Caco-2 (cell line): ENCODE measurements around the gene WEE1. TPM values are rescaled to one million over a fixed set of nuclear protein-coding genes. Genes with fewer than 3 reads are reported as not detected.
A peak's percentile ranks its signal among the peaks of the same experiment; 100 is the strongest.

Experiments
- BruUV-seq: library from RNA; stranded (reverse); fragments of 400-500 nt; replicated peaks from 2 replicates; lab custom pipeline; 2021; lab: Mats Ljungman, UMichigan
- CTCF ChIA-PET: fragments of 300-600 bp; sonication (Branson Sonifier 250); formaldehyde crosslinking; loops from one replicate; lab custom pipeline; 2022; ENCODE audit warnings: antibody characterized with exemption; lab: Charles Lee
- POLR2A ChIA-PET: fragments of 300-600 bp; sonication (Branson Sonifier 250); formaldehyde crosslinking; loops from one replicate; lab custom pipeline; 2022; ENCODE audit warnings: antibody characterized with exemption; lab: Charles Lee
- DNase-seq, 2 experiments: peaks; one replicate each; pipeline versions ENCODE4 v3.0.0 to v3.0.0-alpha.2; 2020 to 2022
- H3K27me3 ChIP-seq: replicated peaks from 2 replicates; pipeline ENCODE4 v1.6.0; 2011; ENCODE audit warnings: low read length; ENCODE audit not compliant: control insufficient read depth, insufficient read depth
- H3K36me3 ChIP-seq: 2 replicates; pipeline ENCODE4 v1.5.1; 2011; ENCODE audit warnings: low read length; ENCODE audit not compliant: control insufficient read depth, insufficient read depth
- H3K4me1 ChIP-seq: fragments of 250-450 bp; sonication (Bioruptor Pico); 2 replicates; pipeline ENCODE4 v1.5.1; 2020; ENCODE audit warnings: mild to moderate bottlenecking
- H3K4me3 ChIP-seq: 2 replicates; pipeline ENCODE4 v1.5.1; 2011; ENCODE audit warnings: low read depth, mild to moderate bottlenecking, control low read depth, low read length
- H3K9me3 ChIP-seq: fragments of 250-450 bp; sonication (Bioruptor Pico); 2 replicates; pipeline ENCODE4 v1.5.1; 2020; ENCODE audit warnings: mild to moderate bottlenecking, moderate library complexity
- H3K27ac Mint-ChIP-seq: one replicate; pipeline ENCODE4 v1.8.0; 2022; ENCODE audit warnings: mixed read lengths; ENCODE audit not compliant: unreplicated experiment
- H3K27me3 Mint-ChIP-seq: one replicate; pipeline ENCODE4 v1.8.0; 2022; ENCODE audit warnings: mixed read lengths; ENCODE audit not compliant: insufficient read depth, unreplicated experiment
- H3K36me3 Mint-ChIP-seq: one replicate; pipeline ENCODE4 v1.8.0; 2022; ENCODE audit warnings: mild to moderate bottlenecking, mixed read lengths; ENCODE audit not compliant: insufficient read depth, unreplicated experiment
- H3K4me1 Mint-ChIP-seq: one replicate; pipeline ENCODE4 v1.8.0; 2022; ENCODE audit warnings: low read depth, mixed read lengths; ENCODE audit not compliant: unreplicated experiment
- H3K4me3 Mint-ChIP-seq: one replicate; pipeline ENCODE4 v1.8.0; 2022; ENCODE audit warnings: mild to moderate bottlenecking, moderate library complexity, mixed read lengths; ENCODE audit not compliant: unreplicated experiment
- H3K9me3 Mint-ChIP-seq: one replicate; pipeline ENCODE4 v1.8.0; 2022; ENCODE audit warnings: mixed read lengths; ENCODE audit not compliant: unreplicated experiment
- intact Hi-C: fragments of 100-400 bp; cut with micrococcal nuclease; formaldehyde crosslinking; loops from one replicate; pipeline ENCODE4 v1.10.0; 2022; ENCODE audit not compliant: unreplicated experiment
- total RNA-seq: library from RNA; stranded (reverse); gene quantifications from 2 replicates; pipeline ENCODE4 v1.2.3, GENCODE V29; 2022
- TF ChIP-seq, protein P1 (sequence below), 2 experiments: fragments of 200-600 bp in 1 of 2; IDR thresholded peaks; 1 replicate in 1 of 2; 2 replicates in 1 of 2; pipeline versions ENCODE4 v1.5.1 to v1.8.0; 2011 to 2022; ENCODE audit warnings: antibody characterized with exemption in 1 of 2, control low read depth in 1 of 2, inconsistent platforms in 1 of 2, low read depth in 1 of 2, low read length in 1 of 2, mild to moderate bottlenecking in 1 of 2, moderate library complexity in 1 of 2; ENCODE audit not compliant: insufficient read depth in 1 of 2, severe bottlenecking in 1 of 2, unreplicated experiment in 1 of 2

WEE1 gene
- total RNA-seq, 1 experiment from 2014 or later: 108 TPM

- Histone ChIP-seq H3K9me3 (no peaks in the 10 kb centered on the region), H3K4me3 (no peak overlapping the region), H3K4me1 (peaks cover 56% of the 10 kb centered on the region), H3K27me3 (no peaks in the 10 kb centered on the region), H3K36me3 (no peaks in the 10 kb centered on the region)
- no TSS peak for BruUV-seq
- H3K36me3 Mint-ChIP-seq: peaks cover 25% of the 10 kb centered on the region
- peak overlapping the region; percentile 100 for H3K27ac Mint-ChIP-seq
- peak overlapping the region; percentile 57 for H3K4me3 Mint-ChIP-seq
- peaks cover 54% of the 10 kb centered on the region for H3K4me1 Mint-ChIP-seq
- peaks cover 15% of the 10 kb centered on the region for H3K9me3 Mint-ChIP-seq
- POLR2A ChIA-PET: interaction anchor here (0.7 to 1.6 kb wide), 7 partner anchors 10 to 301 kb away, joined by 3 to 6 read pairs (median 4); partner anchors contain the start of genes DENND5A and ZNF143
- H3K27me3 Mint-ChIP-seq: no peaks in the 10 kb centered on the region
- CTCF ChIA-PET: interaction anchor here (0.6 to 1.0 kb wide), 2 partner anchors 31 to 47 kb away, joined by 5 read pairs; no protein-coding TSS in a partner anchor
- intact Hi-C loops: loop anchor here (1.0 to 5.0 kb wide), 4 partner anchors 13 to 204 kb away; no protein-coding TSS in a partner anchor
- TF ChIP-seq, protein P1, sequence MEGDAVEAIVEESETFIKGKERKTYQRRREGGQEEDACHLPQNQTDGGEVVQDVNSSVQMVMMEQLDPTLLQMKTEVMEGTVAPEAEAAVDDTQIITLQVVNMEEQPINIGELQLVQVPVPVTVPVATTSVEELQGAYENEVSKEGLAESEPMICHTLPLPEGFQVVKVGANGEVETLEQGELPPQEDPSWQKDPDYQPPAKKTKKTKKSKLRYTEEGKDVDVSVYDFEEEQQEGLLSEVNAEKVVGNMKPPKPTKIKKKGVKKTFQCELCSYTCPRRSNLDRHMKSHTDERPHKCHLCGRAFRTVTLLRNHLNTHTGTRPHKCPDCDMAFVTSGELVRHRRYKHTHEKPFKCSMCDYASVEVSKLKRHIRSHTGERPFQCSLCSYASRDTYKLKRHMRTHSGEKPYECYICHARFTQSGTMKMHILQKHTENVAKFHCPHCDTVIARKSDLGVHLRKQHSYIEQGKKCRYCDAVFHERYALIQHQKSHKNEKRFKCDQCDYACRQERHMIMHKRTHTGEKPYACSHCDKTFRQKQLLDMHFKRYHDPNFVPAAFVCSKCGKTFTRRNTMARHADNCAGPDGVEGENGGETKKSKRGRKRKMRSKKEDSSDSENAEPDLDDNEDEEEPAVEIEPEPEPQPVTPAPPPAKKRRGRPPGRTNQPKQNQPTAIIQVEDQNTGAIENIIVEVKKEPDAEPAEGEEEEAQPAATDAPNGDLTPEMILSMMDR (IDR thresholded peaks at IDR 0.05; ENCODE audit: insufficient read depth in 1 of 2, low read depth in 1 of 2, low read length in 1 of 2, severe bottlenecking in 1 of 2, unreplicated experiment in 1 of 2): no peak
- DNase-seq: peak; percentile 90 to 91
These were observed 7.5 kb upstream of the WEE1 start for GRCh38 chr11:9565822-9566560.

GRCh38 chr11:9566561-9567063 lies 6.9 kb upstream of the WEE1 start:
- CTCF ChIA-PET: interaction anchor here (0.6 to 1.0 kb wide), 3 partner anchors 32 to 104 kb away, joined by 3 to 5 read pairs (median 5); no protein-coding TSS in a partner anchor
- BruUV-seq: TSS peak; percentile 69
- peaks cover 54% of the 10 kb centered on the region for H3K4me1 Mint-ChIP-seq
- no peaks in the 10 kb centered on the region for H3K27me3 Mint-ChIP-seq
- H3K9me3 Mint-ChIP-seq: peaks cover 8% of the 10 kb centered on the region
- no peak overlapping the region for H3K4me3 ChIP-seq
- POLR2A ChIA-PET: interaction anchor here (0.6 to 1.6 kb wide), 8 partner anchors 9 to 738 kb away, joined by 3 to 6 read pairs (median 4); partner anchors contain the start of genes DENND5A and ZNF143
- no peak for DNase-seq
- H3K27me3 ChIP-seq: no peaks in the 10 kb centered on the region
- peak overlapping the region; percentile 100 for H3K27ac Mint-ChIP-seq
- no peaks in the 10 kb centered on the region for H3K36me3 ChIP-seq
- H3K4me3 Mint-ChIP-seq: peak overlapping the region; percentile 57
- peaks cover 62% of the 10 kb centered on the region for H3K4me1 ChIP-seq
- peaks cover 19% of the 10 kb centered on the region for H3K36me3 Mint-ChIP-seq
- H3K9me3 ChIP-seq: no peaks in the 10 kb centered on the region
- intact Hi-C loops: loop anchor here (1.0 to 5.0 kb wide), 4 partner anchors 14 to 204 kb away; no protein-coding TSS in a partner anchor
- TF ChIP-seq, protein P1 (IDR thresholded peaks at IDR 0.05; ENCODE audit: insufficient read depth in 1 of 2, low read depth in 1 of 2, low read length in 1 of 2, severe bottlenecking in 1 of 2, unreplicated experiment in 1 of 2): no peak

- POLR2A ChIA-PET: no interaction called here
- Mint-ChIP-seq H3K4me3 (no peak overlapping the region), H3K36me3 (peaks cover 19% of the 10 kb centered on the region), H3K9me3 (peaks cover under 1% of the 10 kb centered on the region), H3K27me3 (no peaks in the 10 kb centered on the region), H3K27ac (peak overlapping the region; percentile 100), H3K4me1 (peaks cover 54% of the 10 kb centered on the region)
- H3K27me3 ChIP-seq: no peaks in the 10 kb centered on the region
- CTCF ChIA-PET: interaction anchor here (0.6 to 0.7 kb wide), 2 partner anchors 33 to 103 kb away, joined by 3 read pairs; no protein-coding TSS in a partner anchor
- H3K36me3 ChIP-seq: no peaks in the 10 kb centered on the region
- intact Hi-C loops: loop anchor here (2.0 to 5.0 kb wide), 2 partner anchors 15 to 205 kb away; no protein-coding TSS in a partner anchor
- TF ChIP-seq, protein P1 (IDR thresholded peaks at IDR 0.05; ENCODE audit: insufficient read depth in 1 of 2, low read depth in 1 of 2, low read length in 1 of 2, severe bottlenecking in 1 of 2, unreplicated experiment in 1 of 2): no peak
- peaks cover 66% of the 10 kb centered on the region for H3K4me1 ChIP-seq
- no peak overlapping the region for H3K4me3 ChIP-seq
- DNase-seq: no peak
- no TSS peak for BruUV-seq
- H3K9me3 ChIP-seq: no peaks in the 10 kb centered on the region
These were observed 6.1 kb upstream of the WEE1 start for GRCh38 chr11:9567401-9567800.
